ENCODE measurements around the gene ADCK1. TPM values are rescaled to one million over a fixed set of nuclear protein-coding genes. Genes with fewer than 3 reads are reported as not detected.

ADCK1 gene
- total and polyA plus RNA-seq, 4 donors, result 5.7 to 8.8 (median 7.0) TPM

GRCh38 chr14:77844802-77845201 is 44.9 kb downstream of the ADCK1 start:
- no peaks in the 10 kb centered on the region for H3K36me3 ChIP-seq (ENCODE audit: control insufficient read depth in 4 of 4, insufficient read depth in 4 of 4, low read length in 4 of 4)
- no peaks in the 10 kb centered on the region for H3K4me1 ChIP-seq (ENCODE audit: control insufficient read depth in 5 of 5, insufficient read depth in 5 of 5, low read length in 5 of 5)
- no peaks in the 10 kb centered on the region for H3K27me3 ChIP-seq (ENCODE audit: control insufficient read depth in 3 of 3, insufficient read depth in 3 of 3, low read length in 2 of 3)
- no peaks in the 10 kb centered on the region for H3K9me3 ChIP-seq (ENCODE audit: control insufficient read depth in 4 of 4, insufficient read depth in 3 of 4, low read length in 3 of 4)
- DNase-seq, result no peak
- no peak for TF ChIP-seq CTCF (IDR thresholded peaks at IDR 0.05; ENCODE audit: control extremely low read depth, extremely low read depth)
- 52 to 66% methylated on average over 4 of the region's 4 CpGs for WGBS, 2 donors
- no peak overlapping the region for H3K9ac ChIP-seq (ENCODE audit: insufficient read depth in 1 of 2, low read length in 2 of 2)
- H3K27ac ChIP-seq (ENCODE audit: low read depth in 1 of 2, low read length in 1 of 2), result no peak overlapping the region
- no peak overlapping the region for H3K4me3 ChIP-seq
- no peak for ATAC-seq (ENCODE audit: insufficient read depth, low FRiP score)

- WGBS, 2 donors, result 86 to 93% methylated on average over 3 of the region's 3 CpGs
- H3K4me1 ChIP-seq (ENCODE audit: control insufficient read depth in 5 of 5, insufficient read depth in 5 of 5, low read length in 5 of 5), result no peaks in the 10 kb centered on the region
- no peak for TF ChIP-seq CTCF (IDR thresholded peaks at IDR 0.05; ENCODE audit: control extremely low read depth, extremely low read depth)
- no peak for ATAC-seq (ENCODE audit: insufficient read depth, low FRiP score)
- peaks cover 0 to under 1% (median 0%) of the 10 kb centered on the region in 4 donors for H3K9me3 ChIP-seq (ENCODE audit: control insufficient read depth in 4 of 4, insufficient read depth in 3 of 4, low read length in 3 of 4)
- no peak overlapping the region for H3K4me3 ChIP-seq
- no peak overlapping the region for H3K27ac ChIP-seq (ENCODE audit: low read depth in 1 of 2, low read length in 1 of 2)
- no peaks in the 10 kb centered on the region for H3K36me3 ChIP-seq (ENCODE audit: control insufficient read depth in 4 of 4, insufficient read depth in 4 of 4, low read length in 4 of 4)
- H3K27me3 ChIP-seq (ENCODE audit: control insufficient read depth in 3 of 3, insufficient read depth in 3 of 3, low read length in 2 of 3), result no peaks in the 10 kb centered on the region
- DNase-seq, result no peak
- H3K9ac ChIP-seq (ENCODE audit: insufficient read depth in 1 of 2, low read length in 2 of 2), result no peak overlapping the region
Observed at GRCh38 chr14:77848031-77848430, 48.1 kb downstream of the ADCK1 start.

- WGBS, 2 donors, result 93 to 97% methylated on average over 1 of the region's 1 CpG
- H3K9me3 ChIP-seq (ENCODE audit: control insufficient read depth in 4 of 4, insufficient read depth in 3 of 4, low read length in 3 of 4), result peaks cover 0 to 2% (median 0%) of the 10 kb centered on the region in 4 donors
- ATAC-seq (ENCODE audit: insufficient read depth, low FRiP score) (no peak), DNase-seq (no peak)
- no peaks in the 10 kb centered on the region for H3K36me3 ChIP-seq (ENCODE audit: control insufficient read depth in 4 of 4, insufficient read depth in 4 of 4, low read length in 4 of 4)
- H3K4me3 ChIP-seq, result no peak overlapping the region
- H3K4me1 ChIP-seq (ENCODE audit: control insufficient read depth in 5 of 5, insufficient read depth in 5 of 5, low read length in 5 of 5), result no peaks in the 10 kb centered on the region
- no peak overlapping the region for H3K27ac ChIP-seq (ENCODE audit: low read depth in 1 of 2, low read length in 1 of 2)
- no peak overlapping the region for H3K9ac ChIP-seq (ENCODE audit: insufficient read depth in 1 of 2, low read length in 2 of 2)
- no peaks in the 10 kb centered on the region for H3K27me3 ChIP-seq (ENCODE audit: control insufficient read depth in 3 of 3, insufficient read depth in 3 of 3, low read length in 2 of 3)
- TF ChIP-seq CTCF (IDR thresholded peaks at IDR 0.05; ENCODE audit: control extremely low read depth, extremely low read depth), result no peak
Observed at GRCh38 chr14:77849711-77850110, 49.8 kb downstream of the ADCK1 start.

- H3K27me3 ChIP-seq (ENCODE audit: control insufficient read depth in 3 of 3, insufficient read depth in 3 of 3, low read length in 2 of 3), result no peaks in the 10 kb centered on the region
- H3K9me3 ChIP-seq (ENCODE audit: control insufficient read depth in 4 of 4, insufficient read depth in 3 of 4, low read length in 3 of 4), result peaks cover 0 to 2% (median 0%) of the 10 kb centered on the region in 4 donors
- peaks cover 0 to 5% (median 0%) of the 10 kb centered on the region in 5 donors for H3K4me1 ChIP-seq (ENCODE audit: control insufficient read depth in 5 of 5, insufficient read depth in 5 of 5, low read length in 5 of 5)
- DNase-seq, result no peak
- ATAC-seq (ENCODE audit: insufficient read depth, low FRiP score), result no peak
- no peak overlapping the region for H3K27ac ChIP-seq (ENCODE audit: low read depth in 1 of 2, low read length in 1 of 2)
- no peak overlapping the region for H3K9ac ChIP-seq (ENCODE audit: insufficient read depth in 1 of 2, low read length in 2 of 2)
- no peak for TF ChIP-seq CTCF (IDR thresholded peaks at IDR 0.05; ENCODE audit: control extremely low read depth, extremely low read depth)
- H3K4me3 ChIP-seq, result no peak overlapping the region
- no peaks in the 10 kb centered on the region for H3K36me3 ChIP-seq (ENCODE audit: control insufficient read depth in 4 of 4, insufficient read depth in 4 of 4, low read length in 4 of 4)
Observed at GRCh38 chr14:77853919-77854318, 54.0 kb downstream of the ADCK1 start.

Data from lung (tissue), 12 donors.